DMS 273 treated with DMSO at 0.1 percent for 48 hours (cell line): ENCODE data around the gene MKNK2.

Experiments
- DNase-seq: peaks from one replicate; lab custom pipeline; 2025; lab: John Stamatoyannopoulos, UW

The MKNK2 gene

GRCh38 chr19:2080336-2080988 lies 29.4 kb upstream of the MKNK2 start:
- no peak for DNase-seq

GRCh38 chr19:2079865-2080301 lies 28.8 kb upstream of the MKNK2 start:
- DNase-seq = no peak

- no peak for DNase-seq
These were observed 28.2 kb upstream of the MKNK2 start for GRCh38 chr19:2079076-2079864.

GRCh38 chr19:2077833-2078619 lies 27.0 kb upstream of the MKNK2 start:
- no peak for DNase-seq

- no peak for DNase-seq
These were observed 26.4 kb upstream of the MKNK2 start for GRCh38 chr19:2077398-2077797.

- no peak for DNase-seq
These were observed 25.5 kb upstream of the MKNK2 start for GRCh38 chr19:2076526-2076944.

GRCh38 chr19:2072757-2073551 lies 21.9 kb upstream of the MKNK2 start:
- DNase-seq = no peak

GRCh38 chr19:2070986-2071673 lies 20.1 kb upstream of the MKNK2 start:
- DNase-seq = no peak

GRCh38 chr19:2070436-2070827 lies 19.4 kb upstream of the MKNK2 start:
- no peak for DNase-seq

- peak; percentile 48 for DNase-seq
These were observed 13.9 kb upstream of the MKNK2 start for GRCh38 chr19:2064788-2065524.

- DNase-seq = no peak
These were observed 13.3 kb upstream of the MKNK2 start for GRCh38 chr19:2064395-2064787.

- no peak for DNase-seq
These were observed 12.8 kb upstream of the MKNK2 start for GRCh38 chr19:2063824-2064223.

GRCh38 chr19:2062770-2063169 lies 11.7 kb upstream of the MKNK2 start:
- DNase-seq = no peak

- no peak for DNase-seq
These were observed 11.3 kb upstream of the MKNK2 start for GRCh38 chr19:2062389-2062729.

GRCh38 chr19:2061495-2062388 lies 10.7 kb upstream of the MKNK2 start:
- DNase-seq = peak; percentile 96

GRCh38 chr19:2060884-2061494 lies 9.9 kb upstream of the MKNK2 start:
- DNase-seq = no peak

- no peak for DNase-seq
These were observed 8.6 kb upstream of the MKNK2 start for GRCh38 chr19:2059422-2060201.
